Kasumi-1 (cell line): ENCODE results near the gene HTT-AS.
A peak's percentile ranks its signal among the peaks of the same experiment; 100 is the strongest.
"Not testable (repeated sequence)": the region's sequence is repeated elsewhere in the genome, so short reads cannot be mapped to it uniquely, and the experiment has no call there.

ENCODE experiments used
- DNase-seq, 2 experiments: peaks; one replicate each; lab custom pipeline; 2025; lab: John Stamatoyannopoulos, UW

The HTT-AS gene

DNA sequence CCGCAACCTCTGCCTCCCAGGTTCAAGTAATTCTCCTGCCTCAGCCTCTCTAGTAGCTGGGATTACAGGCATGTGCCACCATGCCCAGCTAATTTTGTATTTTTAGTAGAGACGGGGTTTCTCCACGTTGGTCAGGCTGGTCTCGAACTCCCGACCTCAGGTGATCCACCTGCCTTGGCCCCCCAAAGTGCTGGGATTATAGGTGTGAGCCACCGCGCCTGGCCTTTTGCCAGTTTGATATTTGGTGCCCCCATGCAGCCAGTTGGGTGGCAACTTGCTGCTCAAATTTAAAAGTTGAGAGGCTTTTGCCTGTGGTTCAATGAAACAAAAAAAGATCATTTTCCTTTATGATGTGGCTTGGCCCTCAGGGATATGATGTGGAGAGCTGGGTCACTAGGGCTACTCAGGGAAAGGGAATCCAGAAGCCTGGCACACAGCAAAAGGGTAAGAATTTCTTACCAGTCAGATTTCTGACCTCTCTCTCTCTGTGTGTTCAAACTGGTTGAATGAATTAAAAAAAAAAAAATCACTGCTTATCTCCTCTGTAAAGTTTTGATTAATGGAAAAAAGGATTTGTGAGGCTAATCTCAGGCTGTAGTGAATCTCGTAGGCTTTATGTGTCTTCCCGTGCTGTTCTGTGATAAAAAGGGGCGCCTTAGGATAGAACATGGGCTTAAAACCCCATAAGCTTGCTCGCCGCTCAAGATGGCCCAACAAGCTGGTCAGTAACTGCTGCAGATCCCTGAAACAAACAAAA, 23.0 kb downstream of the HTT-AS start:
- DNase-seq: not testable (repeated sequence)

DNA sequence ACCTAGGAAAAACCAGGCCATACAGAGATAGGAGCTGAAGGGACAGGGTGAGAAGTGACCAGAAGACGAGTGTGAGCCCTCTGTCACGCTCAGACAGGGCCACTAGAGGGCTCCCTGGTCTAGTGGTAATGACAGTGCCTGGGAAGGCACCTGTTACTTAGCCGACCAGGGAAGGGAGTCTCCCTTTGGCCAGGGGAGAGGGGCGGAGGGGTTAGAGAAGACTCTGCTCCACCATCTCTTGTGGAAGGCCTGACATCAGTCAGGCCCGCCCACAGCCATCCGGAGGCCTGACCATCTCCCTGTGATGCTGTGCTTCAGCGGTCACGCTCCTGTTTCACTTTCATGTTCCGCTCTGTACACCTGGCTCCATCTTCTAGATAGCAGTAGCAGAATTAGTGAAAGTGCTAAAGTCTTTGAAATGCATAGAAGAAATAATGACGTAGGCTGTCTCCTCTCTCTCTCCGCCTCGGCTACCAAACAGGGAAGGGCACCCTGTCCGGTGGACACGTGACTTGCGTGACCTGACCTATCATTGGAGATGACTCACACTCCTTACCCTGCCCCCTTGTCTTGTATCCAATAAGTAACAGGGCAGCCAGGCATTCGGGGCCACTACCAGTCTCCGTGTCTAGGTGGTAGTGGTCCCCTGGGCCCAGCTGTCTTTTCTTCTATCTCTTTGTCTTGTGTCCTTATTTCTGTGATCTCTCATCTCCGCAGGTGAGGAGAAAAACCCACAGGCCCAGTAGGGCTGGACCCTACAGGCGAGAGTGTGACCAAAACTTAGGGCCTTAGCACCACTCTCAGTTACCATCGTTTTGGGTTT, 26.7 kb downstream of the HTT-AS start:
- DNase-seq: peak; percentile 37 to 50

DNA sequence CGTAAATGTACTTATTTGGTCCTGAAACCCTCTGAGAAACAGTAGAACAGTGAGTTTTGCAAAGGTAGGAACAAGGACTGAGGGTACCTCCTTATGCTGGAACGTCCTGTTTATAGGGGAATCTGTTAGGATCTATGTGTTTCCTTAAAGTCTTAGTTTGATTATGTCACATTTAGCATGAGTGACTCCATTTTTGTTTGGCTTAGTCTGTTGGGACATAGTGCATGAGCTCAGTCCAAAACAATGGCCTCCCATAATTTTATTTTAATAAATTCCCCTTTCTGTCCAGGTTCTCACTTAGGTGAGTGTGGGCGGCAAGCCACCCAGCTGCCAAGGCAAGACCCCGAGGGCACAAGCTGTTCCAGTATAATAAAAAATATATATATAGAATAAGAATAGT, 27.7 kb downstream of the HTT-AS start:
- no peak for DNase-seq

GRCh38 chr4:3046162-3046561, 28.2 kb downstream of the HTT-AS start:
- peak; percentile 39 to 56 for DNase-seq

GRCh38 chr4:3044870-3045819, 29.2 kb downstream of the HTT-AS start:
- peak; percentile 8 to 27 for DNase-seq

DNA sequence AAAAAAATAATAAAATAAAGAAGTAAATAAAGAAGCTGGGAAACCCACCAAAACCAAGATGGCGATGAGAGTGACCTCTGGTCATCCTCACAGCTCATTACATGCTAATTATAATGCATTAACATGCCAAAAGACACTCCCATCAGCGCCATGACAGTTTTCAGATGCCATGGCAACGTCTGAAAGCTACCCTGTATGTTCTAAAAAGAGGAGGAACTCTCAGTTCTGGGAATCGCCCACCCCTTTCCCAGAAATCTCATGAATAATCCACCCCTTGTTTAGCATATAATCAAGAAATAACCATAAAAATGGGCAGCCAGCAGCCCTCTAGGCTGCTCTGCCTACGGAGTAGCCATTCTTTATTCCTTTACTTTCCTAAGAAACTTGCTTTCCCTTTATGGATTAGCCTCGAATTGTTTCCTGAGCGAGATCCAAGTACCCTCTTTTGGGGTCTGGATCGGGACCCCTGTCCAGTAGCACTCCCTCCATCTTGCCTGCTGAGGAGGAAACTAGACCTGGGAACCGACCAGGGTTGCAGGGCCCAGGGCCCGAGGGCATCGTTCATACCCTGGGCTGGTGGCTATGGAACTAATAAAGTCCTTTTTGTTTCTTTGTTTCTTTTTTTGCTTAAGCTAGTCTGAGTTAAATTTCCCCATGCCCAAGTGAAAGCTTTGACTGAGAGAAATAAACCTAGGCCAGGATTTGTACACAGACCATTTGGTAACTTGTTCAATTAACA, 30.9 kb downstream of the HTT-AS start:
- DNase-seq: no peak

- no peak for DNase-seq
These were observed 32.1 kb downstream of the HTT-AS start for GRCh38 chr4:3042226-3042625.

GRCh38 chr4:3041192-3042142, 32.9 kb downstream of the HTT-AS start:
- peak; percentile 46 to 53 for DNase-seq

GRCh38 chr4:3040452-3041191, 33.7 kb downstream of the HTT-AS start:
- DNase-seq: no peak

DNA sequence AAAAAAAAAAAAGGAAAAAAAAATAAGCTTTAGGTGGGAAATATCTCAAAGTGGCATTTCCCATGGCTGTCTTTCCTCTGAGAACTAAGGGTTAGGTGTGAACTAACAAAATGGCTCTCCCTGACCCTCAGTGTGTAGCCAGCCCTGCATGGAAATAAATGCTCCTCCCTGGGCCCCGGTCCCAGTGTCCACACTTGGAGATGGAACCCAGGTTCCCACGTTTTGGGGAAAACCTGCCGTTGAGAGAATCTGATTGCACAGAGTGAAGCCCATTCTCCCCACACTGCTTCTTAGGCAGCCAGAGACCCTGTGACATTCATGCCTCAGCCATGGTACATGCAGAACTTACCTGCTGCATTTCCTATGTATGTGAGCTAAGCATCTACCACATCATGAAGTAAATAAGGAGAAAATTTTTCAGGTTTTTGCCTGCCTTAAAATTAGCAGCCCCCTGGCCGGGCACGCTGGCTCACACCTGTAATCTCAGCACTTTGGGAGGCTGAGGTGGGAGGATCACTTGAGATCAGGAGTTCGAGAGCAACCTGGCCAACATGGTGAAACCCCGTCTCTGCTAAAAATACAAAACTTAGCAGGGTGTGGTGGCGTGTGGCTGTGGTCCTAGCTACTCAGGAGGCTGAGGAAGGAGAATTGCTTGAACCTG, 34.5 kb downstream of the HTT-AS start:
- no peak for DNase-seq

- DNase-seq: peak; percentile 13 to 16
These were observed 36.3 kb downstream of the HTT-AS start for GRCh38 chr4:3037957-3038461.

DNA sequence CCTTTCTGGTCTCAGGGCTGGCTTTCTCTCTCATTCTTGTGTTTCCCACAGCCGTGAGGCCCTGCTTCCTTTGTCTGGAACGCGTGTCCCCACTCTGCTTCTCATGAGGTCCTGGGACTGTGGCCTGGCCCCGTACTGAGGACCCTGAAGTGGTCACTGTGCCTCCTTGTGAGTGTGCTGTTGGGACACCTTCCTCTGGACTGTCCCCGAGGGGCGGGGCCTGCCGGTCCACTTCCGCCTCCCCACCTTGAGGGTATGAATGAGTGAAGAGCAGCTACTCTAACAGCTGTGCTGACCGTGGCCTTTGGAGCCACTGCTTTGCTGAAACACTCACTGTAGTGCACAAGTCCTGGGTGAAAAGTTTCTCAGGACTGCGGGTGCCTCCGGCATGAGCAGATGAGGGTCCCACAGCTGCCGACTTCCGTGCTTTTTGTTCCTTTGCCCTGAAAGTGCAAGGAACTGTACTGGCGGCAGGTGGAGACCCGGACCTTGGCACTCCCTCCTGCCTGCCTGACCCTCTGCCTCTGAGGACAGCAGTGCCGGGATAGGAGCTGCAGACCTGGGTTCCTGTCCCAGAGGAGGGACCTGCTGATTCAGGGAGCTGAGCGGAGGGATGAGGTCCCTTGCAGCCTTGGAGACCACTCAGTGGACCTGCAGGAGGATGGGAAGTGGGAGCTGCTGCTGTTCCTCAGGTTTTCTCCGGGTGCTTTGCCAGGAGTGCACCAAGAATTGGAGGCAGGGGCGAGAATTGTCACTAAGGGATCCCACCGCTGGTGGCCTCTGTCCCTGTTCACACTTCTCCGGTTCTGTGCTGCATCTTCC, 38.0 kb downstream of the HTT-AS start:
- DNase-seq: no peak

DNA sequence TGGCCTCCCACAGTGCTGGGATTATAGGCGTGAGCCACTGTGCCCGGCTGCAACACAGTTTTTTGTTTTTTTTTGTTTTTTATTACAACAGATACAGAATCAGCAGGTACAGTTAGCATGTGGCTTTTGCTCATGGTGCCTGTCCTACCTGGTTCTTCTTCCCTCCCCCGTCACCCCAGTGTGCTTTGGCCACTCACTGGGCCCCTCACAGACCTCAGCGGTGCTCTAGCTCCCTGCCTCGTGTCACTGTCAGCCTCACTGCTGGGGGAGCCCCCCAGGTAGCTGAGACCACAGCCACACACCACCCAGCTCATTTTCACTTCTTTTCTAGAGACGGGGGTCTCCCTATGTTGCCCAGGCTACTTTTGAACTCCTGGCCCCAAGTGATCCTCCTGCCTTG, 38.7 kb downstream of the HTT-AS start:
- no peak for DNase-seq

- no peak for DNase-seq
These were observed 39.1 kb downstream of the HTT-AS start for GRCh38 chr4:3035249-3035648.

DNA sequence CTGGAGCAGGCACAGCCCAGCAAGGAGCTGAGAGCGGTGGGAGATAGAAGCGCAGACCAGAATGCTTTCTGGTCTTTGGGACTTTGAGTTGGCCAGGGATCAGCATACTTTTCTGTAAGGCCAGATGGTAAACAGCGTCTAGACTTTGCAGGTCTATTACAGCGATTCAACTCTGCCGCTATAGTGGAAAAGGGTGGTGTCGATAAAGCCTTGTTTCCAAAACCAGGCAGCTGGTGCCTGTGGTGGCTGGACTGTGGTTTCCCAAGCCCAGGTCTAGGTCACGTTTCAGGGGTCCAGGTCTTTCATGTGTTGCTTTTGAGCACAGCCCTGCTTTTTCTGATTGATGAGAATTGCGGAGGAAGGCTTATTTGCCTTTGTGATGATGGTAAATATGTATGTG, 40.1 kb downstream of the HTT-AS start:
- DNase-seq: no peak

DNA sequence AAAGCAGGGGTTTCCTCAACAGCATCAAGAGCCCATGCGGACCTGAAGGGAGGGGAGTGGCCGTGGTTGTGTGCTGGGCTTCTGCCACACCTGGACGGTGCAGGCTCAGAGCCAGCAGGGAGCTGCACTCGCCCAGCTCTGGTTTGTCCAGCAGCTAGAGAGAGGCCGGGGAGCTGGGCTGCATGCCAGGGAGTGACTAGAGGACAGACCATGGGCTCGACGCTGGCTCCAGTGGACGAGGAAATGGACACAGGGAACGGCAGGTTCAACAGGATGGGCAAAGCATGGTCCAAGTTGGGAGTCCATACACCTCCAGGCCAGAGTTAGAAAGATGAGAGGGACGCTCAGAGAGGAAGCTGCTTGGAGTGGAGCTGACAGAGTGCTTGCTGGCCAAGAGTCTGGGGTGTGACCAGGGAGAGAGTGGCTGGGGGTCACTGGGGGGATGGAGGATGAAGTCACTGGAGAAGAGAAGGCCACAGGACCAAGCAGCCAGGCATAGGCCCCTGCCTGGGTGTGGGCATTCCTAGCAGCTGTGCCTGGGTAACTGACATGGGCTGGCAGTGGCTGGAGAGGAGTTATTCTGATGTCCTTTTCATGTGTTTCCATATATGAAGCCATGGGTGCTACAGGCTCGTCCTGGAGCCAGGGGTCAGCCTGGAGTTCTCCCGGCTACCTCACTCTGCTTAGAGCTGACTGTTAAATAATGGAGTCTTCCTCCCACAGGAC, 42.8 kb downstream of the HTT-AS start:
- DNase-seq: no peak
